Stimulated activated naive B cell treated with anti-CD40 and anti-IgM and Interleukin-4, amounts not matched to agents 10 μg/mL and 1 μg/mL and 100 μg/mL, for 72 hours (primary cell): ENCODE data around the gene FAM25G.
"Not testable (repeated sequence)": the region's sequence is repeated elsewhere in the genome, so short reads cannot be mapped to it uniquely, and the experiment has no call there.

Experiments used
- ATAC-seq, 2 donors: fragments of 150-1000 bp; cut with Tn5 transposase; replicated peaks; 2 replicates each; pipeline ENCODE4 v1.10.0; 2021; ENCODE audit warnings: moderate library complexity in 1 of 2
- DNase-seq: peaks from one replicate; pipeline ENCODE4 v3.0.0; 2021
- H3K27ac Mint-ChIP-seq: one replicate; pipeline ENCODE4 v1.8.0; 2022; ENCODE audit warnings: mild to moderate bottlenecking, mixed read lengths
- H3K27me3 Mint-ChIP-seq, 2 donors: one replicate each; pipeline ENCODE4 v1.8.0; 2022; ENCODE audit warnings: mixed read lengths in 2 of 2
- H3K36me3 Mint-ChIP-seq, 2 donors: one replicate each; pipeline ENCODE4 v1.8.0; 2022; ENCODE audit warnings: mixed read lengths in 2 of 2, mild to moderate bottlenecking in 1 of 2
- H3K4me1 Mint-ChIP-seq, 2 donors: one replicate each; pipeline ENCODE4 v1.8.0; 2022; ENCODE audit warnings: mixed read lengths in 2 of 2, mild to moderate bottlenecking in 1 of 2
- H3K4me3 Mint-ChIP-seq, 2 donors: one replicate each; pipeline ENCODE4 v1.8.0; 2022; ENCODE audit warnings: mild to moderate bottlenecking in 2 of 2, mixed read lengths in 2 of 2, moderate library complexity in 1 of 2
- H3K9me3 Mint-ChIP-seq, 2 donors: one replicate each; pipeline ENCODE4 v1.8.0; 2022; ENCODE audit warnings: mixed read lengths in 2 of 2, mild to moderate bottlenecking in 1 of 2

The FAM25G gene

DNA sequence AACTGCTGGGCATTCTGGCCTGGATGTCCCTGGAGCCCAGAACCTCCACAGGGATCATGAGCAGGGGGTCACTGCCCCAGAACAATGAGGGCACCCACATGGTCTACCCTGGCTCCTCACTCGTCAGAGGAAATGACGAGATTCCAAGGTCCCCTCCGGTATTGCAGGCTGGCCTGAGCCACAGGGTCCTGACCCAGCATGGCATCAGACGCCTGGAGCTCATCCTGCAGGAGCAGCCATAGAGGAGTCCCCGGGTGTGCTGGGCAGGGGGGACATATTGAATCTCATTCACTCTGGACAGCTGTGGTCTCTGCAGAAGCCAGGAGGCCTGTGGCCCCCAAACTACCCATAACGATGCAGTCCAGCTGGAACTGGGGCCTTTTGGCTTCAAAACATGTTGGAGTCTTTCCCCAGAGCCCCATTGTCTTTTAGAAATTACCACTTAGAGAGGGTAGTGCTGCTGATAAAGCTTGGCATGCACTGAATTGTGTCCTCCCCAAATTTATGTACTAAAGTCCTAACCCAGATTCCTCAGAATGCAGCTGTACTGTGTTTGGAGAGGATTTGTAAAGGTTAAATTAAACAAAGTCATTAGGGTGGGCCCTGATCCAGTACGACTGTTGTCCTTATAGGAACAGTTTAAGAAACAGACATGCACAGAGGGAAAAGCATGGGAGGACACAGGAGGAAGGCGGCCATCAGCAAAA, 35.3 kb downstream of the FAM25G start:
- Mint-ChIP-seq H3K36me3 (no peaks in the 10 kb centered on the region), H3K9me3 (no peaks in the 10 kb centered on the region), H3K27ac (no peak overlapping the region), H3K4me1 (peaks cover 4 to 8% of the 10 kb centered on the region in 2 donors), H3K27me3 (peaks cover 9 to 10% of the 10 kb centered on the region in 2 donors), H3K4me3 (no peak overlapping the region)
- ATAC-seq (no peak), DNase-seq (no peak)

DNA sequence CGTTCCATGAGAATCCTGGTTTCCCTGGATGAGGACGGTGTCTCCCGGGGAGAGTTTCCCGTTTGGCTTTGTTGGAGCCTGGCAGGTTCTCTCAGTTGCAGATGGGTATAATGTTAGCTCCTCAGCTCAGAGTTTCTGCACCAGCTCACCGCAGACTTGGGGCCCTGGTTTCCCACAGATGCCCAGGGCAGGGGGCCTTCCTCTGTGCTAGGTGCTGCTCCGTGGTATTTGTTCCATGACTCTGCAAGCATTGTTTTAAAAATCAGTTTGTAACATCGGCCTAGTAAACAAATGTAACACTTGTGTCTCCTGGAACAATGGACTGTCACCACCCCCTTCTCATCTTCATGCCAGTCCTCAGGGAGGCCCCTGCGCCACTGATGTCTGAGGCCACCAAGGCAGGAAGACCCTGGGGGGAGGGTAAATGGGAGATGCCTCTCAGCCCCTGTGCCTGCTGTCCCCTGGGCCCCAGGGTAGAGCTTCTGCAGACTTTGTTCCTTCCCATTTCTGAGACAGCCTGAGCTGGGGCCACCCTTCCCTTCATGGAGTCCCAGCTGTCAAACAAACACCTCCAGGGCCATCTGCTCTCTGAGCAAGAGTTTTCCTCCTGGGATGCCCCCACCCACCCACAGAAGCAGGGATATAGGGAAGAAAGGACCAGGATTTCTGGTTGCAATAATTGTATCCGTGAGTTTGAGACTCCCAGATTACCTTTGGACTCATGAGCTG, 36.0 kb downstream of the FAM25G start:
- H3K4me1 Mint-ChIP-seq, H3K36me3 Mint-ChIP-seq, DNase-seq, H3K27me3 Mint-ChIP-seq, ATAC-seq, H3K27ac Mint-ChIP-seq, H3K4me3 Mint-ChIP-seq, H3K9me3 Mint-ChIP-seq: not testable (repeated sequence)

DNA sequence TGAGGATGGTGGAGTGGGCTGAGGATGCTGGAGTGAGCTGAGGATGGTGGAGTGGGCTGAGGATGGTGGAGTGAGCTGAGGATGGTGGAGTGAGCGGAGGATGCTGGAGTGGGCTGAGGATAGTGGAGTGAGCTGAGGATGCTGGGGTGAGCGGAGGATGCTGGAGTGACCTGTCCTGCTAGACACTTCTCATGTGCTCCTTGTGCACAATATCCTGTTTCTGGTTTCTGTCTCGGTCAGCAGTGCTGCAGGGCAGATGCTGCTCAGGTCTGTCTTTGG, 36.8 kb downstream of the FAM25G start:
- peaks cover 6% of the 10 kb centered on the region in 2 donors for H3K27me3 Mint-ChIP-seq
- H3K27ac Mint-ChIP-seq, result no peak overlapping the region
- peaks cover 0 to 6% of the 10 kb centered on the region in 2 donors for H3K4me1 Mint-ChIP-seq
- no peaks in the 10 kb centered on the region for H3K9me3 Mint-ChIP-seq
- no peak overlapping the region for H3K4me3 Mint-ChIP-seq
- ATAC-seq, result no peak
- no peaks in the 10 kb centered on the region for H3K36me3 Mint-ChIP-seq
- DNase-seq, result no peak

DNA sequence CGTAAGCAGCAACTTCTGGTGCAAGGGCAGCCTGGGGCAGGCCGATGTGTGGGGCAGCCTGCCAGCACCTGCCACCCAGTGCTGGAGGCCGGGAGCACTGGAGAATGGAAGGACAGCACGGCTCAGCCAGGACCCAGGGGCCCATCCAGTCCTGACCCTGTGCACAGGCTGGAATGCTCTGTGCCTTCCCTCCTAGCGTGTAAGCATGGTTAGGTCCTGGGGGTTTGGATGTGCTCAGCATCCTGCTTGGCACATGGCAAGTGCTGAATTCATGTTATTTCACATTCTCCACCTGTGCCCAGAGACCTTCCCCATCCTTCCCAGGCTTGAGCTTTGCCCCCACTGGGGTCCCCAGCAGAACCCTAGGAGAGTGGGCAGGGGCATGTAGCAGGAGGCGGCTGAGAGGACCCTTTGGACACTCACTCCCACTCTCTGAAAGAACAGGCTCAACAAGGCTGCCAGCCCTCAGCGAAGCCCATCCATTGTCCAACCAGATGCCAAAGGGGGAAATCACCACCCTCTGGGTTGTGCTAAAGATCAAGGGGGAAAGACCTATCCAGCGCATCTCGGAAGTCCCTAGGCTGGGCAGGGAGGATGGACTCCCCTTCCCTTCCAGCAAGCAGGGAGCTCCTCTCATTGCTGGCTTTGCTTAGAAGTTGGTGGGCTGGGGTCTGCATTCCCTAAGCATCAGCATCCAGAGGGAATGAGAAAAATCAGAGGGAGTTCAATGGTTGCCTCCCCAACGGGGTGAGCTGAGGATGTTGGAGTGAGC, 37.3 kb downstream of the FAM25G start:
- Mint-ChIP-seq H3K4me3 (no peak overlapping the region), H3K27me3 (peaks cover 6% of the 10 kb centered on the region in 2 donors), H3K4me1 (peaks cover 5 to 6% of the 10 kb centered on the region in 2 donors), H3K36me3 (no peaks in the 10 kb centered on the region), H3K27ac (no peak overlapping the region), H3K9me3 (no peaks in the 10 kb centered on the region)
- no peak for DNase-seq
- no peak for ATAC-seq

DNA sequence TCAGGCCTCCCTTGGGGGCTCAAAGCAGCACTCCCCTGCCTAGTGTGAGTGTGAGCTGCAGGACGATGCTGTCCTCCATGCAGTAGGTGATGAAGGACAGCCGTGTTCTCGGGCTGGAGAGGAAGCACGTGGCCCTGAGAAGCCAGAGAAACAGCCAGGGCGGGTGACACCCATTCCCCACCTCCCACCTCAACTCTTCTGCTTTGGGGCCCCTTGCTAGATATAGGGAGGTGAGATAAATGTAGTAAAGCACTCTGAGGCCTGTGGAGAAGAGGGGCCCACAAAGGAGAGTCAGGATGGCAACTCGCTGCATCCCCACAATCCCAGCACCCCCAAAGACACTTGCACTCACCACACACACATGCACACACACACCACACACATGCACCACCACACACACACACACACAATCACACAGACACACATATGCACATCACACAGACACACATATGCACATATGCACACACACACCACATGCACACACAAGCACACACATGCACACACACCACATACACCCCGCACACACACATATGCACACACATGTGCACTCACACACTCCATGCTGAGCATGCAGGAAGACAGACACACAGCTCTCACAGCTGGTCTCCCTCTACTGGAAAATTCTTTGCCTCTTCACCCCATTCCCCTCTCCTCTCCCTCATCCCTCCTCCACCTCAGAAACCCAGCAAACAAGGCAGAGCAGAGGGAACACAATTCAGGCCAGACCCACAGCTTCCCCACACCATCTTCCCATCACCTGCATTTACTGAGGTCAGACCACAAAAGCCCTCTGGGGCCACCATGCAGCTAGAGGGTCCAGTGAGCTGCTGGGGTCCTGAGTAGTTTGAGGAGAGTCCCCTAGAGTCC, 38.1 kb downstream of the FAM25G start:
- Mint-ChIP-seq H3K4me3 (no peak overlapping the region), H3K9me3 (no peaks in the 10 kb centered on the region), H3K27me3 (peaks cover 6% of the 10 kb centered on the region in 2 donors), H3K4me1 (peaks cover 13% of the 10 kb centered on the region in 2 donors), H3K27ac (no peak overlapping the region), H3K36me3 (no peaks in the 10 kb centered on the region)
- no peak for DNase-seq
- ATAC-seq, result no peak

DNA sequence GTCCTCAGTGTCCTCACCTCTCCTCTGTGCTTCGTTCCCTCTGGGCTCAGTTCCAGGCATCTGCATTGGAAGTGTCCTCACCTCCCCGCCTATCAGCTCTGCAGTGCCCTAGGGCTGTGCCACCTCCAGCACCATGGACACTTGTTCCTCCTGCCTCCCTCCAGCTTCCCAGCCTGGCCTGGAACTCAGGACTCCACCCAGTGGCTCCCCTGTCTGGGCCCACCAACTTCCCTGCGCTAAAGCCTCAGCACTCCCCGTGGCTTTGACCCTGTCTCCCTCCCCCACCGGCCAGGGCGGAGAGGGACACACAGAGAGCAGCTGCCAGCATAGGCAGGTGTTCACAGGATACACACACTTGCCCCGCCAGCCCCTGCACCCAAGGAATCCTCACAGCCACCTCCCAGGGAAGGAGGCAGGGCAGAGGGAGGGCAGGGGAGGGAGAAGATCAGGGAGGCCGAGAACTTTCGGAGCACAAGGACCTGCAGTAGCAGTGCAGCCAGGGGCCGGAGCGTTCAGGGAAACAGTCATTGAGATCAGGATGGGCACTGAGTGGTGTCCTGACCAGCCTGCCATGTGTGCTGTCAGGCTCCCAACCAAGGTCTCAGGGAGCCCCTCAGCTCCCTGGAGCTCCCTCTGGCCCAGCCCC, 38.9 kb downstream of the FAM25G start:
- H3K27ac Mint-ChIP-seq, result no peak overlapping the region
- peaks cover 18 to 19% of the 10 kb centered on the region in 2 donors for H3K4me1 Mint-ChIP-seq
- ATAC-seq (no peak), DNase-seq (no peak)
- no peak overlapping the region for H3K4me3 Mint-ChIP-seq
- peaks cover 3 to 4% of the 10 kb centered on the region in 2 donors for H3K9me3 Mint-ChIP-seq
- peaks cover 6% of the 10 kb centered on the region in 2 donors for H3K27me3 Mint-ChIP-seq
- H3K36me3 Mint-ChIP-seq, result no peaks in the 10 kb centered on the region

DNA sequence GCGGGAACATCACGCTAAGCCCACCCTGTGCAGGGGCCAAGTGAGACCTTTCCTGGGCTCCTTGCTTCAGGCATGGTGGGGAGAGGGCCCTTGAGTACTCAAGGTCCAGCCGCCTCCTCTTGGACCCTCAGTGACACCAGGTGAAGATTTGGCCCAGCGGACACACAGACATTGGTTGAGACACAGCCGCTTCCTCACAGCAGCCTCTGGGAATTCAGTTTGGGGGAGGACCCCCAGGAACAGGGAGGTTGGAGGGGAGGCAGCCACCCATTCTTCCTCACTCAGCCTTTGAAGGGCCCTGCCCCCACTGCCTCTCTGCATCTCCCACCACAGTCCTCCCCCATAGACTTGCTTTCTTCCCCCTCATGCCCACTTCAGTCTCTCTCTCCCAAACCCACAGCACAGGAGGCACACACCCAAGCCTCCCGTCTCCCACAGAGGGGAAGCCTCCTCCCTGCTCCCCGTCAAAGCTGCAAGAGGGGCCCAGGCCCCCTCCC, 39.5 kb downstream of the FAM25G start:
- no peak for ATAC-seq
- no peak overlapping the region for H3K27ac Mint-ChIP-seq

DNA sequence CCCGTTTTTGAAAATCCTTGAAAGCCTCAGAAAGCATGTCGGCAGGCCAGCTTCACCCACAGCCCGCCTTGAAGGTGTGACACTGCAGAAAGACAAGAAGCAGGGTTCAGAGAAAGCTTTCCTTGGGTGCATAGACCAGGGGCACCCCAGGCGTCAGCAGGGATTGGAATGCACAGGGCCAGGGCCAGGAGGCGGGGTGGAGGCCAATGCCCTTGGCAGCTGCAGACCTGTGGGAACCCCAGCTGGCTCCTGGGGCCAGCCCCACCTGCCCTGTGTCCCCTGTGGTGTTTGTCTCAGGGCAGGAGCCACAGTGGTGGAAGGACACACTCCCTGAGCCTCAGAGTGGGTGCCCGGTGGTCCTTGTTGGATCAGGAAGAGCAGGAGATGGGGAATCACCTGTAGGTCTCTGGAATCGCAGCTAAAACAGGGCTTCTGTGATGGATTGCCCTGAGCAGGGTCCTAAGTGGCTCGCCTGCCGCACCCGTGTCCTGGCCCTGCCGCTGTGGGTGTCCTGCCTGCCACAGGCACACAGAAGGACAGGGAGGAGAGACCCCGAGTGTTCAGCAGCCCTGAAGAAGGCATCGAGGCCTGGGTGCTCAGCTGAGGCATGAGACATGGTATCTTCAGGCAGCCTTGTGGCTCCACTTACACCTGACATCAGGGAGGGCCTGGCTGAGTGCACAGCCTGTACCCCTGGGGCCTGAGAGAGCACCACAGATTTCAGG, 40.1 kb downstream of the FAM25G start:
- peaks cover 3 to 5% of the 10 kb centered on the region in 2 donors for H3K9me3 Mint-ChIP-seq
- peaks cover 6% of the 10 kb centered on the region in 2 donors for H3K27me3 Mint-ChIP-seq
- H3K36me3 Mint-ChIP-seq, result no peaks in the 10 kb centered on the region
- no peak overlapping the region for H3K4me3 Mint-ChIP-seq
- DNase-seq (no peak), ATAC-seq (no peak)
- peaks cover 18 to 19% of the 10 kb centered on the region in 2 donors for H3K4me1 Mint-ChIP-seq
- H3K27ac Mint-ChIP-seq, result no peak overlapping the region

More for the DNA sequence above, 39.5 kb downstream of the FAM25G start:
- peaks cover 6% of the 10 kb centered on the region in 2 donors for H3K27me3 Mint-ChIP-seq
- H3K9me3 Mint-ChIP-seq, result peaks cover 3 to 5% of the 10 kb centered on the region in 2 donors
- H3K4me3 Mint-ChIP-seq, result no peak overlapping the region
- H3K36me3 Mint-ChIP-seq, result no peaks in the 10 kb centered on the region
- H3K4me1 Mint-ChIP-seq, result peaks cover 18 to 19% of the 10 kb centered on the region in 2 donors
- DNase-seq, result no peak

DNA sequence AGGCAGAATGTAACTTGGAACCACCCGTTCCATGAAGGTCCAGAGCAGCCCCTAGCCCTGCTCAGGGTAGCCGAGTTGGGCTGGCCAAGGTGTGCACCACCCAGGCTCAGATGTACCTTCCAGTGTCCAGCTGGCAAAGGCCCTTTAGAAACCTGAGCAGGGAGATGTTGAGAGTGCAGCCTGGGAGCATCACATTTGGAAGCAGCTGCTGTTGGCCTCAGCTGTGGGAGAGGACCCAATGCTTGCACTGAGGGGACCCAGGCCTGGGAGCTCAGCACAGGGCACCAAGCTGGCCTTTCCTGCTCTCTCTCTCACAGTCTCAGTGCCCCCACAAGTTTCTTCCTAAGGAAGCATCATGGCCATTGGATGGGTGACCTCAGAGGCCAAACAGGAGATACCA, 41.1 kb downstream of the FAM25G start:
- H3K9me3 Mint-ChIP-seq, result peaks cover 10 to 12% of the 10 kb centered on the region in 2 donors
- H3K27me3 Mint-ChIP-seq, result peaks cover 6% of the 10 kb centered on the region in 2 donors
- no peak overlapping the region for H3K27ac Mint-ChIP-seq
- H3K36me3 Mint-ChIP-seq, result peaks cover 0 to 3% of the 10 kb centered on the region in 2 donors
- DNase-seq (no peak), ATAC-seq (no peak)
- H3K4me3 Mint-ChIP-seq, result no peak overlapping the region
- H3K4me1 Mint-ChIP-seq, result peaks cover 18 to 19% of the 10 kb centered on the region in 2 donors

DNA sequence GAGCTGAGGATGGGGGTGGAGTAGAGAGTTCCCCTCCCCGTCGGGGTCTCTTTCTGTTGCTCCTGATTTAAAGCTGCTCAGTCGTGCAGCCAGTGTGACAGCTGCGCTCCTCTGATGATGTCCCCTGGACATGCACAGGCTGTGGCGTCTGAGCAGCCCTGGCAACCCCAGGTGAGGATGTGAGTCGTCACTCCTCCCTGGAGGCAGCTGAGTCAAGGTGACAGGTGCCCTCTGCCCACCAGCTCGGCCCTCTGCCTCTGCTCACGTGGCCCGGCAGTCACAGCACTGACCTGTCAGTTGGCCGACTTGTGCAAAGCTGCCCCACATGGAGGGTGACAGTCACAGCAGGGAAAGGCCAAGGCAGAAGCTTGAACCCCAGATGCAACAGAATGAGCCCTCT, 41.5 kb downstream of the FAM25G start:
- Mint-ChIP-seq H3K9me3 (peaks cover 14 to 17% of the 10 kb centered on the region in 2 donors), H3K27ac (no peak overlapping the region), H3K4me3 (no peak overlapping the region), H3K4me1 (peaks cover 18 to 19% of the 10 kb centered on the region in 2 donors), H3K27me3 (peaks cover 6% of the 10 kb centered on the region in 2 donors), H3K36me3 (peaks cover 0 to 3% of the 10 kb centered on the region in 2 donors)
- DNase-seq (no peak), ATAC-seq (no peak)

DNA sequence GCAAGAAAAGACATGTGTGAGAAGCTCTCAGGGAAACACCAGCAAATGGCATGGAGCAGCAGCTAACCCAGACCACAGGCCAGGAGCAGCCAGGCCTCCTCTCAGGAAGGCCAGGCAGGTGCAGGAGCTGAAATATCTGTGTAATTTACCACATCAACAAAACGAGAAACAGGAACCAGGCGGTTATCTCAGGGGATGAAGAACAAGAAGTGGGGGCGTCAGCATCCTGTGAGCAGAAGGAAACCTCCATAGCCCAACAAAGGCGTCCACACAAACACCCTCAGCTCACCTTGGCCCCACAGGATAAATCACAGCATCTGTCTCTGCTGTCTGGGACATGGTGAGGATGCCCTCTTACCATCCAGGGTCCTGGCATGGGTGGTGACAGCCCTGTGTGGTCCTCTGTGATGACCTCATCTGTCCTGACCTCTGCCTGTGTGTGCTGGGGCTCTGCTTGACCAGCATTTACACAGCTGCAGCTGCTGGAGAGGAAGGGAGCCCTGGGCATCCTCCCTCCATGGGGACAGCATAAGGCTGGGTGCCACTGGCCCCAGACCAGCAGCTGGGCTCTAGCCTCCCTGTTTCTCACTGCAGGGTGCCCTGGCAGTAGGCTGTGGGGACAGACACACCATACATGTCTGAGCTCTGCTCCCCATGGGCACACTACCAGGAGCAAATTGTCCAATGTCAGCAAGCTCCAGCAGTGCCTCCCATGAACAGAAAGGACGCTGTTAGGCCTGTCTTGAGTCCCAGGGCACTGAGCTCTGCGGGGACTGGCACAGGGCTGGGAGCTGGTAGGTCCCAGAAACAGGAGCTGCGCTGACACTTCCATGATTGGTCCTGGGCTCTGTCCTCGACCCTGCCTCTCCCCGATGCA, 42.2 kb downstream of the FAM25G start:
- Mint-ChIP-seq H3K4me1 (peaks cover 17 to 18% of the 10 kb centered on the region in 2 donors), H3K27me3 (peaks cover 6% of the 10 kb centered on the region in 2 donors), H3K27ac (no peak overlapping the region), H3K36me3 (peaks cover 0 to 3% of the 10 kb centered on the region in 2 donors), H3K9me3 (peaks cover 14 to 17% of the 10 kb centered on the region in 2 donors), H3K4me3 (no peak overlapping the region)
- ATAC-seq, result peak; percentile 76 to 84
- no peak for DNase-seq

DNA sequence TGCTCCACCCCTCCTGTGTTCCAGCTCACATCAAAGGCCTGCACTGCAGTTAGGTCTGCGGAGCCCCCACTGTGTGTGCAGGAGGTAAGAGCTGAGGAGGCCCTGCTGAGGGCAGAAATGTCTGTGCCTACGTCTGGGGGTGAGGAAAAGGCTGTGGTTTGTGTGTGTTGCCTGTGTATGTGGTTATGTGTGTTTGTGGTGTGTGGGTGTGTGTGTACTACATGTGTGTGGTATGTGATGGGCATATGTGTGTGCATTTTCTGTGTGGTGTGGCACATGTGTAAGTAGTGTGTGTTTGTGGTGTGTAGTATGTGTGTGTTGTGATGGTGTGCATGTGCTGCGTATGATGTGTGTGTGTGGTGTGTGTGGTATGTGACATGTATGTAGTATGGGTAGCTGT, 43.8 kb downstream of the FAM25G start:
- H3K36me3 Mint-ChIP-seq, result peaks cover 0 to 3% of the 10 kb centered on the region in 2 donors
- peaks cover 17 to 22% of the 10 kb centered on the region in 2 donors for H3K9me3 Mint-ChIP-seq
- H3K4me3 Mint-ChIP-seq, result no peak overlapping the region
- DNase-seq, result no peak
- H3K4me1 Mint-ChIP-seq, result peaks cover 14 to 18% of the 10 kb centered on the region in 2 donors
- H3K27me3 Mint-ChIP-seq, result peaks cover under 1 to 6% of the 10 kb centered on the region in 2 donors
- no peak for ATAC-seq
- H3K27ac Mint-ChIP-seq, result no peak overlapping the region
